Adipose tissue (tissue), 3 donors: Measurements from ENCODE around the gene RRM1. TPM values are rescaled to one million over a fixed set of nuclear protein-coding genes. Genes with fewer than 3 reads are reported as not detected.
"Not testable (repeated sequence)": the region's sequence is repeated elsewhere in the genome, so short reads cannot be mapped to it uniquely, and the experiment has no call there.

ENCODE experiments used
- H3K27ac ChIP-seq: one replicate; pipeline ENCODE4 v1.5.1; 2013; ENCODE audit warnings: low read depth, low read length
- WGBS, 3 donors: extraction: QIAGEN DNeasy Blood & Tissue Kit; methylation state at CpG; one replicate each; pipeline ENCODE4 v1.1.7; 2013; 5-methylcytosine and 5-hydroxymethylcytosine counted together
- polyA plus RNA-seq, 3 donors: library from polyadenylated mRNA; stranded (reverse); fragments of 200-250 nt; gene quantifications; one replicate each; pipeline ENCODE4 v1.2.3, GENCODE V29; 2013
- donor health status: healthy with polysubstance abuse.
- donor health status: Bipolar disorder and iron deficiency.
- donor health status: healthy.

The RRM1 gene
- polyA plus RNA-seq, 3 donors: 13.1 to 20.5 (median 15.7) TPM

GRCh38 chr11:4118107-4118506 is 23.5 kb downstream of the RRM1 start:
- H3K27ac ChIP-seq: no peak overlapping the region
- 71 to 82% (median 73%) methylated on average over 3 of the region's 3 CpGs for WGBS, 3 donors

GRCh38 chr11:4123218-4123617 is 28.6 kb downstream of the RRM1 start:
- no peak overlapping the region for H3K27ac ChIP-seq
- 95 to 98% (median 97%) methylated on average over 4 of the region's 4 CpGs for WGBS, 3 donors

GRCh38 chr11:4125141-4125540 is 30.5 kb downstream of the RRM1 start:
- no peak overlapping the region for H3K27ac ChIP-seq
- WGBS, 3 donors: 95 to 99% (median 98%) methylated on average over 6 of the region's 6 CpGs

- 85 to 98% (median 89%) methylated on average over 1 of the region's 1 CpG for WGBS, 3 donors
- H3K27ac ChIP-seq: no peak overlapping the region
Measured at GRCh38 chr11:4127357-4127756, 32.8 kb downstream of the RRM1 start.

- WGBS, 3 donors: 72 to 94% (median 94%) methylated on average over 4 of the region's 4 CpGs
- not testable (repeated sequence) for H3K27ac ChIP-seq
Measured at GRCh38 chr11:4130219-4130618, 35.6 kb downstream of the RRM1 start.

DNA sequence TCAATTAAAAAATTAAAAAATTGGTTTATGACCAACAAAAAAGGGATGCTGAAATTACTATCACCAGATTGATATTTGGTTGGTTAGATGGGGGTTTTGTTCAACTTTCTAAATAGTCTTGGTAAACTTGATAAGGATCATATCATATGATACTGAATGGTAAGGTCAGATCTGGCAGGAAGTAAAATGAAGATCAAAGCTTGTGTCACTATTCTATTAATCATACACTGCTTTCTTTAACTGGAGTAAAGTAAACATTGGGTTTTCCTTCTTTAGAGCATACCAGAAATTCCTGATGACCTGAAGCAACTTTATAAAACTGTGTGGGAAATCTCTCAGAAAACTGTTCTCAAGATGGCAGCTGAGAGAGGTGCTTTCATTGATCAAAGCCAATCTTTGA is 40.2 kb downstream of the RRM1 start:
- no peak overlapping the region for H3K27ac ChIP-seq

DNA sequence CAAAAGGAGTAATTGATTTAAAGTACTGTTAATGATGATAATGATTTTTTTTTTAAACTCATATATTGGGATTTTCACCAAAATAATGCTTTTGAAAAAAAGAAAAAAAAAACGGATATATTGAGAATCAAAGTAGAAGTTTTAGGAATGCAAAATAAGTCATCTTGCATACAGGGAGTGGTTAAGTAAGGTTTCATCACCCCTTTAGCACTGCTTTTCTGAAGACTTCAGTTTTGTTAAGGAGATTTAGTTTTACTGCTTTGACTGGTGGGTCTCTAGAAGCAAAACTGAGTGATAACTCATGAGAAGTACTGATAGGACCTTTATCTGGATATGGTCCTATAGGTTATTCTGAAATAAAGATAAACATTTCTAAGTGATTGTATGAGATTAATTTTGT is 43.9 kb downstream of the RRM1 start:
- WGBS, 3 donors: 96 to 97% (median 97%) methylated on average over 1 of the region's 1 CpG
- H3K27ac ChIP-seq: no peak overlapping the region

DNA sequence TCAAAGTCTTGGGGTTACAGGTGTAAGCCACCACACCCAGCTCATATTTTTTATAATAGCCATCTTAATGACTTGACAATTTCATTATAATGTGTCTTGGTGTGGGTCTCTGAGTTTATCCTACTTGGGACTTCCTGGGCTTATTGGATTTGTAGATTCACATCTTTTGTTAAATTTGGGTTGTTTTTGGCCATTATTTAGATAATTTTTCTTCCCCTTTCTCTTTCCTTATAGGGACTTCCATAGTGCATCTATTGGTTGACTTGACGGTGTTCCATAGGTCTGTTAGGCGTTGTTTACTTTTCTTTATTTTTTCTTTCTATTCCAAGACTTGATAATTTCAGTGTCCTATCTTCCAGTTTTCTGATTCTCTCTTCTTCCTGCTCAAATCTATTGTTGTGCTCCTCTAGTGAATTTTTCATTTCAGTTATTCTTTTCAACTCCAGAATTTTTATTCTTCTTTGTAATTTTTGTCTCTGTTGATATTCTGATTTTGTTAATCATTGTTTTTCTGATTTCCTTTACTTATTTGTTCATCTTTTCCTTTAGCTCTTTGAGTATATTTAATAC is 45.6 kb downstream of the RRM1 start:
- 98 to 100% (median 100%) methylated on average over 2 of the region's 2 CpGs for WGBS, 3 donors
- H3K27ac ChIP-seq: no peak overlapping the region

- no peak overlapping the region for H3K27ac ChIP-seq
- 65 to 77% (median 66%) methylated on average over 7 of the region's 7 CpGs for WGBS, 3 donors
Measured at GRCh38 chr11:4146070-4146771, 51.6 kb downstream of the RRM1 start.

- no peak overlapping the region for H3K27ac ChIP-seq
- 88 to 94% (median 89%) methylated on average over 7 of the region's 7 CpGs for WGBS, 3 donors
Measured at GRCh38 chr11:4146772-4147098, 52.1 kb downstream of the RRM1 start.

- H3K27ac ChIP-seq: no peak overlapping the region
Measured at GRCh38 chr11:4154503-4154902, 59.9 kb downstream of the RRM1 start.

GRCh38 chr11:4156571-4156970 is 62.0 kb downstream of the RRM1 start:
- no peak overlapping the region for H3K27ac ChIP-seq

DNA sequence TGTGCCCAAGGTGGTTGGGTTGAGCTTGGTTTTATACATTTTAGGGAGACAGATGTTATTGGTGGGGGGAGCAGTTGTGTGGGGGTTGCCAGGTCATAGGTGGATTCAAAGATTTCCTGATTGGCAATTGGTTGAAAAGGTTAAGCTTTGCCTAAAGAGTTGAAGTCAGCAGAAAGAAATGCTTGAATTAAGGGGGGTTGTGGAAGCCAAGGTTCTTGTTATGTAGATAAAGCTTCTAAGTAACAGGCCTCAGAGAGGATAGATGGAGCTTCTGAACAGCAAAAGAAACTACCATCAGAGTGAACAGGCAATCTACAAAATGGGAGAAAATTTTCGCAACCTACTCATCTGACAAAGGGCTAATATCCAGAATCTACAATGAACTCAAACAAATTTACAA is 64.2 kb downstream of the RRM1 start:
- 71 to 100% methylated on average over 1 of the region's 1 CpG; no CpG with 5 or more reads in 1 of the 3 donors for WGBS, 3 donors

GRCh38 chr11:4161305-4161704 is 66.7 kb downstream of the RRM1 start:
- H3K27ac ChIP-seq: no peak overlapping the region
- WGBS, 3 donors: 78 to 88% (median 83%) methylated on average over 1 of the region's 1 CpG

More for the DNA sequence above, 64.2 kb downstream of the RRM1 start:
- not testable (repeated sequence) for H3K27ac ChIP-seq

DNA sequence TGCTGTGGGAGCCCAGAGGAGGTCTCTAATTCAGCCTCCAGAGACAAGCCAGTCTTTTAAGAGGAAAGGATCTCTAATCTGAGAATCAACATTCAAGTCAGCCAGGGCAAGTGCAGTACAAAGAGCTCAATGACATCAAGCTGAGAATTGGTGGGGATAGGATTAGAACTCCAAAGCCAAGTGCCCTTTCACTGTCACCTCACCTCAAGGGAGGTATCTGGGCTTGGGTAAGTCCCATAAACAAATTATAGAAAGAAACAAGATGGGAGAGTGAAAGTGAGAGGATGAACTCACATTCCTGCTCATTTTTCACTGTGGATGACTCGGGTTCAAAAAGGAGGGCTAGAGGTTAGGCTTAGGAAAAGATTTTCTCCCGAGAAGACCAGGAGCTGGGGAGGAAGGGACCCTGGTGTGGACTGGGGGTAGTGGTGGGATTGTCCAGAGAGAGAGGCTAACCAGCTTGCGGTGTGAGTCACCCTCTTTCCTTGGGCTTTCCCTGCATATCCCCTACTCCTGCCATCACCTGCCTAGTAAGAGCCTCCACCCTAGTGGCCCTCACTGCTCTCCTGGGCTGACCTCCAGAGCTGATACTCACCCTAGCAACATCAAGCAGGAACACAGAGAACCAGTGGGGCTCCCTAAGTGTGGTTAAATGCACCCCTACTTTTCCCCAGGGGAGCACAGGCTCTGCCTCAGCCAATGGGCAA is 70.4 kb downstream of the RRM1 start:
- H3K27ac ChIP-seq: no peak overlapping the region
- WGBS, 3 donors: 85 to 88% (median 86%) methylated on average over 3 of the region's 3 CpGs

DNA sequence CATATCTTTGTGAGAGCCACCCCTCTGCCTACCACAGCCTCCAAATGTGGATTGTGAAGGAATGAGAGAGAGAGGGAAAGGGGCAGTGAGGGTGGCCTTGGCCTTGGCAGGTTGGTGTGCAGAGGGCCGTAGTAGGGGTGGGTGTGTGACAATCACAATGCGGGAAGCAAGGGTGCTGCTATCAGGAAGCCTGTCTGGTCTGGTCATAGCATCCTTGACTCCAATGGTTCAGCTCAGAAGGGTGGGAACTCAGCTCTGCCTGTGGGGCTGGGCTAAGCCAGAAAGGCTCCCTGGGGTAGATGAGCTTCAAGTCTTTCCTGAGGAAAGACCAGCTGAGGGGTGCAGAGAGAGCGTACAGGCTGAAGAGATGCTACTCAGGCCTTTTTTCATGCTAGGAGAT is 72.7 kb downstream of the RRM1 start:
- WGBS, 3 donors: 93 to 96% (median 95%) methylated on average over 3 of the region's 3 CpGs
- H3K27ac ChIP-seq: no peak overlapping the region

GRCh38 chr11:4167758-4168157 is 73.2 kb downstream of the RRM1 start:
- no peak overlapping the region for H3K27ac ChIP-seq
- 74 to 87% (median 79%) methylated on average over 7 of the region's 7 CpGs for WGBS, 3 donors

- WGBS, 3 donors: 60 to 80% (median 76%) methylated on average over 16 to 25 of the region's 33 CpGs
Measured at GRCh38 chr11:4175620-4176350, 81.2 kb downstream of the RRM1 start.

More at GRCh38 chr11:4175620-4176350, 81.2 kb downstream of the RRM1 start:
- not testable (repeated sequence) for H3K27ac ChIP-seq
